WTC11 (cell line): Measurements from ENCODE around the gene CACNA2D4.

Source experiments
- MYBL2 ChIP-seq: sonication (generic); formaldehyde crosslinking; IDR thresholded peaks from 2 replicates; pipeline ENCODE4 v1.8.1; 2023; ENCODE audit warnings: mild to moderate bottlenecking, moderate library complexity, missing genetic modification reagents
- TF ChIP-seq, protein P1 (sequence below): fragments of 200-600 bp; IDR thresholded peaks from 2 replicates; pipeline ENCODE4 v1.8.0; 2022; ENCODE audit warnings: antibody characterized with exemption

DNA sequence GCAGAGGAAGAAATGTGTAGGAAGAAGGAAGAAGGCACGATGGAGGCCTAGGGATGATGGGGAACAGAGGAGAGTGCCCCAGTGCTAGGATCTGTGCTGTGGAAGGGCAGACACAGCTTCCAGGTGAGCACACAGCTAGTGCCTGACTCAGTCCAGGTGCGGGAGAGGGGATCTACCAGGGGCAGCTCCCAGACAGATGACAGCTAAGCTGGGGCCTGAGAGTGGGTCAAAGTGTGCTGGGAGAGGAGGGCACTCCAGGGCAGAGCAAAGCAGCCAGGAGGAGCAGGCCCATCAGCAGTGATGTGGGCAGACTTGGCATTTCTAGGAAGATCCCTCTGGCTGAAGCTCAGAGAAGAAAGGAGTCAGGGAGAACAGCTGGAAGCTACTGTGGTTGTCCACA lies 61.4 kb downstream of the CACNA2D4 start:
- TF ChIP-seq, protein P1, sequence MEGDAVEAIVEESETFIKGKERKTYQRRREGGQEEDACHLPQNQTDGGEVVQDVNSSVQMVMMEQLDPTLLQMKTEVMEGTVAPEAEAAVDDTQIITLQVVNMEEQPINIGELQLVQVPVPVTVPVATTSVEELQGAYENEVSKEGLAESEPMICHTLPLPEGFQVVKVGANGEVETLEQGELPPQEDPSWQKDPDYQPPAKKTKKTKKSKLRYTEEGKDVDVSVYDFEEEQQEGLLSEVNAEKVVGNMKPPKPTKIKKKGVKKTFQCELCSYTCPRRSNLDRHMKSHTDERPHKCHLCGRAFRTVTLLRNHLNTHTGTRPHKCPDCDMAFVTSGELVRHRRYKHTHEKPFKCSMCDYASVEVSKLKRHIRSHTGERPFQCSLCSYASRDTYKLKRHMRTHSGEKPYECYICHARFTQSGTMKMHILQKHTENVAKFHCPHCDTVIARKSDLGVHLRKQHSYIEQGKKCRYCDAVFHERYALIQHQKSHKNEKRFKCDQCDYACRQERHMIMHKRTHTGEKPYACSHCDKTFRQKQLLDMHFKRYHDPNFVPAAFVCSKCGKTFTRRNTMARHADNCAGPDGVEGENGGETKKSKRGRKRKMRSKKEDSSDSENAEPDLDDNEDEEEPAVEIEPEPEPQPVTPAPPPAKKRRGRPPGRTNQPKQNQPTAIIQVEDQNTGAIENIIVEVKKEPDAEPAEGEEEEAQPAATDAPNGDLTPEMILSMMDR = no peak
- TF ChIP-seq MYBL2 (CRISPR knock-in tag) = no peak
